ENCODE results near the gene NFKB1.

DNA sequence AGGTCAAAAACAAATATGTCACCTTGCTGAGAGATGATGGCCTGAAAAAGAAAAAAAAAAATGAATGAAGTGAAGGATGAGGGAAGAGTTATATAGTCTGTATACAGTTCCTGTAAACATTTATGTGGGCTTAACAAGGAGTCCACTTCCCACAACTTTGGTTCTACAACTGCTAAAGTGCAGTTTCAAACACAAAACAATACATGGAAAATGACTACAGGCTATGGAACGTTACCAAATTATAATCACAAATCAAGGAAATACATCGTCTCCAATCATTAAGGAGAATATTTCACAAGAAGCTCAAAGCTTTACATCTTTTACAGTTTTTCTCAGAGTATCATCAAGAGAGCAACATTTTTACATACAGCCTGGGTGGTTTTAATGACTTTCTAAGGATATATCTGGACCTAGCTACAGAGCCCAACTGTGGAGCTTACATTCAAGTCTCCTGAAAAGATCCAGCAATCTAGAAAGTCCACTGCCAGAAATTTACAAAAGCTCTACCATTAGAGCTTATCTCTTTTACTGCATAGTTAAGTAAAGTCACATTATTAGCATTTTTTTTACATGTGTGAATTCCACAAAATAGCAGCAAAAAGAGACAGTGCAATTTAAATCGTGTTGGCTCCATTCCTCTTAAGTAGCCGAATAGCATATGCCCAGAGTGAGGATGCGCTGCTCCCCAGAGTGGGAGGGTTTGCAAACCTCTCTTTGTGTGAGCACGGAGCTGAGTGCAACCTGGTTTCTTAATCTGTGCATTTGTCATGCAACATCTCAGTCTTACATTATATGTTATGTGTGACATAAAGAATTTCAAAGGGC, 131.3 kb downstream of the NFKB1 start:
- TF ChIP-seq ZNF583 (CRISPR knock-in tag; IDR thresholded peaks at IDR 0.05) (no peak), EZH2 (IDR thresholded peaks at IDR 0.05; ENCODE audit: borderline replicate concordance, low read depth, low read length) (no peak), NR2C1 (IDR thresholded peaks at IDR 0.05) (no peak), NR2C1 (tag; IDR thresholded peaks at IDR 0.05) (no peak), MAZ (CRISPR knock-in tag; conservative IDR thresholded peaks at IDR 0.05 in 1 of 2, IDR thresholded peaks at IDR 0.05 in 1 of 2) (no peak), CXXC5 (CRISPR knock-in tag; IDR thresholded peaks at IDR 0.05) (no peak), NELFE (IDR thresholded peaks at IDR 0.05; ENCODE audit: insufficient read depth, insufficient read length) (no peak), ZNF707 (CRISPR knock-in tag; conservative IDR thresholded peaks at IDR 0.05) (no peak), SLC30A9 (CRISPR knock-in tag; IDR thresholded peaks at IDR 0.05) (no peak), RFX7 (CRISPR knock-in tag; IDR thresholded peaks at IDR 0.05) (no peak), LEF1 (IDR thresholded peaks at IDR 0.05) (no peak)
- TF ChIP-seq, protein P1, sequence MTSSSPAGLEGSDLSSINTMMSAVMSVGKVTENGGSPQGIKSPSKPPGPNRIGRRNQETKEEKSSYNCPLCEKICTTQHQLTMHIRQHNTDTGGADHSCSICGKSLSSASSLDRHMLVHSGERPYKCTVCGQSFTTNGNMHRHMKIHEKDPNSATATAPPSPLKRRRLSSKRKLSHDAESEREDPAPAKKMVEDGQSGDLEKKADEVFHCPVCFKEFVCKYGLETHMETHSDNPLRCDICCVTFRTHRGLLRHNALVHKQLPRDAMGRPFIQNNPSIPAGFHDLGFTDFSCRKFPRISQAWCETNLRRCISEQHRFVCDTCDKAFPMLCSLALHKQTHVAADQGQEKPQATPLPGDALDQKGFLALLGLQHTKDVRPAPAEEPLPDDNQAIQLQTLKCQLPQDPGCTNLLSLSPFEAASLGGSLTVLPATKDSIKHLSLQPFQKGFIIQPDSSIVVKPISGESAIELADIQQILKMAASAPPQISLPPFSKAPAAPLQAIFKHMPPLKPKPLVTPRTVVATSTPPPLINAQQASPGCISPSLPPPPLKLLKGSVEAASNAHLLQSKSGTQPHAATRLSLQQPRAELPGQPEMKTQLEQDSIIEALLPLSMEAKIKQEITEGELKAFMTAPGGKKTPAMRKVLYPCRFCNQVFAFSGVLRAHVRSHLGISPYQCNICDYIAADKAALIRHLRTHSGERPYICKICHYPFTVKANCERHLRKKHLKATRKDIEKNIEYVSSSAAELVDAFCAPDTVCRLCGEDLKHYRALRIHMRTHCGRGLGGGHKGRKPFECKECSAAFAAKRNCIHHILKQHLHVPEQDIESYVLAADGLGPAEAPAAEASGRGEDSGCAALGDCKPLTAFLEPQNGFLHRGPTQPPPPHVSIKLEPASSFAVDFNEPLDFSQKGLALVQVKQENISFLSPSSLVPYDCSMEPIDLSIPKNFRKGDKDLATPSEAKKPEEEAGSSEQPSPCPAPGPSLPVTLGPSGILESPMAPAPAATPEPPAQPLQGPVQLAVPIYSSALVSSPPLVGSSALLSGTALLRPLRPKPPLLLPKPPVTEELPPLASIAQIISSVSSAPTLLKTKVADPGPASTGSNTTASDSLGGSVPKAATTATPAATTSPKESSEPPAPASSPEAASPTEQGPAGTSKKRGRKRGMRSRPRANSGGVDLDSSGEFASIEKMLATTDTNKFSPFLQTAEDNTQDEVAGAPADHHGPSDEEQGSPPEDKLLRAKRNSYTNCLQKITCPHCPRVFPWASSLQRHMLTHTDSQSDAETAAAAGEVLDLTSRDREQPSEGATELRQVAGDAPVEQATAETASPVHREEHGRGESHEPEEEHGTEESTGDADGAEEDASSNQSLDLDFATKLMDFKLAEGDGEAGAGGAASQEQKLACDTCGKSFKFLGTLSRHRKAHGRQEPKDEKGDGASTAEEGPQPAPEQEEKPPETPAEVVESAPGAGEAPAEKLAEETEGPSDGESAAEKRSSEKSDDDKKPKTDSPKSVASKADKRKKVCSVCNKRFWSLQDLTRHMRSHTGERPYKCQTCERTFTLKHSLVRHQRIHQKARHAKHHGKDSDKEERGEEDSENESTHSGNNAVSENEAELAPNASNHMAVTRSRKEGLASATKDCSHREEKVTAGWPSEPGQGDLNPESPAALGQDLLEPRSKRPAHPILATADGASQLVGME (CRISPR knock-in tag; IDR thresholded peaks at IDR 0.05), result no peak
- TF ChIP-seq, protein P2, sequence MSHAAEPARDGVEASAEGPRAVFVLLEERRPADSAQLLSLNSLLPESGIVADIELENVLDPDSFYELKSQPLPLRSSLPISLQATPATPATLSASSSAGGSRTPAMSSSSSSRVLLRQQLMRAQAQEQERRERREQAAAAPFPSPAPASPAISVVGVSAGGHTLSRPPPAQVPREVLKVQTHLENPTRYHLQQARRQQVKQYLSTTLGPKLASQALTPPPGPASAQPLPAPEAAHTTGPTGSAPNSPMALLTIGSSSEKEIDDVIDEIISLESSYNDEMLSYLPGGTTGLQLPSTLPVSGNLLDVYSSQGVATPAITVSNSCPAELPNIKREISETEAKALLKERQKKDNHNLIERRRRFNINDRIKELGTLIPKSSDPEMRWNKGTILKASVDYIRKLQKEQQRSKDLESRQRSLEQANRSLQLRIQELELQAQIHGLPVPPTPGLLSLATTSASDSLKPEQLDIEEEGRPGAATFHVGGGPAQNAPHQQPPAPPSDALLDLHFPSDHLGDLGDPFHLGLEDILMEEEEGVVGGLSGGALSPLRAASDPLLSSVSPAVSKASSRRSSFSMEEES (CRISPR knock-in tag; IDR thresholded peaks at IDR 0.05), result no peak
- TF ChIP-seq, protein P3, sequence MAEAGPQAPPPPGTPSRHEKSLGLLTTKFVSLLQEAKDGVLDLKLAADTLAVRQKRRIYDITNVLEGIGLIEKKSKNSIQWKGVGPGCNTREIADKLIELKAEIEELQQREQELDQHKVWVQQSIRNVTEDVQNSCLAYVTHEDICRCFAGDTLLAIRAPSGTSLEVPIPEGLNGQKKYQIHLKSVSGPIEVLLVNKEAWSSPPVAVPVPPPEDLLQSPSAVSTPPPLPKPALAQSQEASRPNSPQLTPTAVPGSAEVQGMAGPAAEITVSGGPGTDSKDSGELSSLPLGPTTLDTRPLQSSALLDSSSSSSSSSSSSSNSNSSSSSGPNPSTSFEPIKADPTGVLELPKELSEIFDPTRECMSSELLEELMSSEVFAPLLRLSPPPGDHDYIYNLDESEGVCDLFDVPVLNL (CRISPR knock-in tag; IDR thresholded peaks at IDR 0.05; ENCODE audit: low read depth), result no peak
- TF ChIP-seq, protein P4, sequence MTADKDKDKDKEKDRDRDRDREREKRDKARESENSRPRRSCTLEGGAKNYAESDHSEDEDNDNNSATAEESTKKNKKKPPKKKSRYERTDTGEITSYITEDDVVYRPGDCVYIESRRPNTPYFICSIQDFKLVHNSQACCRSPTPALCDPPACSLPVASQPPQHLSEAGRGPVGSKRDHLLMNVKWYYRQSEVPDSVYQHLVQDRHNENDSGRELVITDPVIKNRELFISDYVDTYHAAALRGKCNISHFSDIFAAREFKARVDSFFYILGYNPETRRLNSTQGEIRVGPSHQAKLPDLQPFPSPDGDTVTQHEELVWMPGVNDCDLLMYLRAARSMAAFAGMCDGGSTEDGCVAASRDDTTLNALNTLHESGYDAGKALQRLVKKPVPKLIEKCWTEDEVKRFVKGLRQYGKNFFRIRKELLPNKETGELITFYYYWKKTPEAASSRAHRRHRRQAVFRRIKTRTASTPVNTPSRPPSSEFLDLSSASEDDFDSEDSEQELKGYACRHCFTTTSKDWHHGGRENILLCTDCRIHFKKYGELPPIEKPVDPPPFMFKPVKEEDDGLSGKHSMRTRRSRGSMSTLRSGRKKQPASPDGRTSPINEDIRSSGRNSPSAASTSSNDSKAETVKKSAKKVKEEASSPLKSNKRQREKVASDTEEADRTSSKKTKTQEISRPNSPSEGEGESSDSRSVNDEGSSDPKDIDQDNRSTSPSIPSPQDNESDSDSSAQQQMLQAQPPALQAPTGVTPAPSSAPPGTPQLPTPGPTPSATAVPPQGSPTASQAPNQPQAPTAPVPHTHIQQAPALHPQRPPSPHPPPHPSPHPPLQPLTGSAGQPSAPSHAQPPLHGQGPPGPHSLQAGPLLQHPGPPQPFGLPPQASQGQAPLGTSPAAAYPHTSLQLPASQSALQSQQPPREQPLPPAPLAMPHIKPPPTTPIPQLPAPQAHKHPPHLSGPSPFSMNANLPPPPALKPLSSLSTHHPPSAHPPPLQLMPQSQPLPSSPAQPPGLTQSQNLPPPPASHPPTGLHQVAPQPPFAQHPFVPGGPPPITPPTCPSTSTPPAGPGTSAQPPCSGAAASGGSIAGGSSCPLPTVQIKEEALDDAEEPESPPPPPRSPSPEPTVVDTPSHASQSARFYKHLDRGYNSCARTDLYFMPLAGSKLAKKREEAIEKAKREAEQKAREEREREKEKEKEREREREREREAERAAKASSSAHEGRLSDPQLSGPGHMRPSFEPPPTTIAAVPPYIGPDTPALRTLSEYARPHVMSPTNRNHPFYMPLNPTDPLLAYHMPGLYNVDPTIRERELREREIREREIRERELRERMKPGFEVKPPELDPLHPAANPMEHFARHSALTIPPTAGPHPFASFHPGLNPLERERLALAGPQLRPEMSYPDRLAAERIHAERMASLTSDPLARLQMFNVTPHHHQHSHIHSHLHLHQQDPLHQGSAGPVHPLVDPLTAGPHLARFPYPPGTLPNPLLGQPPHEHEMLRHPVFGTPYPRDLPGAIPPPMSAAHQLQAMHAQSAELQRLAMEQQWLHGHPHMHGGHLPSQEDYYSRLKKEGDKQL (CRISPR knock-in tag; IDR thresholded peaks at IDR 0.05; ENCODE audit: borderline replicate concordance), result no peak

All from K562 (cell line).